SK-N-SH treated with all-trans-retinoic acid at 6 μM for 48 hours (cell line): ENCODE measurements around the gene ARHGAP26.

Experiments used
- ATAC-seq: fragments of 200-7000 bp; cut with Tn5 transposase; 3 replicates; pipeline ENCODE4 v1.9.1; 2020; ENCODE audit warnings: mild to moderate bottlenecking, moderate library complexity
- ARNTL ChIP-seq: fragments of 450-650 bp; formaldehyde crosslinking; IDR thresholded peaks from 2 replicates; pipeline ENCODE4 v1.5.0; 2020; ENCODE audit warnings: low read depth, mild to moderate bottlenecking, moderate library complexity, borderline replicate concordance
- BACH2 ChIP-seq: fragments of 250-450 bp; sonication (Bioruptor Pico); IDR thresholded peaks from 2 replicates; pipeline ENCODE4 v1.9.0; 2021; ENCODE audit warnings: mild to moderate bottlenecking, borderline replicate concordance
- CSDC2 ChIP-seq: fragments of 250-450 bp; sonication (Bioruptor Pico); IDR thresholded peaks from 2 replicates; pipeline ENCODE4 v1.5.0; 2020; ENCODE audit warnings: mild to moderate bottlenecking, moderate library complexity
- ESRRG ChIP-seq: fragments of 250-450 bp; sonication (Bioruptor Pico); IDR thresholded peaks from 2 replicates; pipeline ENCODE4 v1.6.1; 2021; ENCODE audit warnings: mild to moderate bottlenecking
- GLIS3 ChIP-seq: fragments of 250-450 bp; sonication (Bioruptor Pico); IDR thresholded peaks from 2 replicates; pipeline ENCODE4 v1.5.0; 2020; ENCODE audit warnings: mild to moderate bottlenecking, moderate library complexity
- ISL1 ChIP-seq: fragments of 250-450 bp; sonication (Bioruptor Pico); IDR thresholded peaks from 2 replicates; pipeline ENCODE4 v2.1.2; 2022; ENCODE audit warnings: mild to moderate bottlenecking, moderate library complexity
- OSR1 ChIP-seq: fragments of 250-450 bp; sonication (Bioruptor Pico); IDR thresholded peaks from 2 replicates; pipeline ENCODE4 v1.8.0; 2022; ENCODE audit warnings: moderate library complexity, mild to moderate bottlenecking, inconsistent platforms
- PPARA ChIP-seq: fragments of 250-450 bp; sonication (Bioruptor Pico); IDR thresholded peaks from 2 replicates; pipeline ENCODE4 v1.5.0; 2020; ENCODE audit warnings: mild to moderate bottlenecking, borderline replicate concordance
- RARB ChIP-seq: fragments of 250-450 bp; sonication (Bioruptor Pico); IDR thresholded peaks from 2 replicates; pipeline ENCODE4 v1.8.0; 2021; ENCODE audit warnings: mild to moderate bottlenecking, moderate library complexity
- SNAI2 ChIP-seq: fragments of 250-450 bp; sonication (Bioruptor Pico); IDR thresholded peaks from 2 replicates; pipeline ENCODE4 v1.5.0; 2020; ENCODE audit warnings: mild to moderate bottlenecking, moderate library complexity
- TCF4 ChIP-seq: fragments of 250-450 bp; sonication (Bioruptor Pico); IDR thresholded peaks from 2 replicates; pipeline ENCODE4 v1.8.0; 2021; ENCODE audit warnings: mild to moderate bottlenecking, moderate library complexity, borderline replicate concordance
- TOX ChIP-seq: fragments of 250-450 bp; sonication (Bioruptor Pico); IDR thresholded peaks from 2 replicates; pipeline ENCODE4 v1.8.0; 2021; ENCODE audit warnings: mild to moderate bottlenecking, moderate library complexity, borderline replicate concordance
- ZFP3 ChIP-seq: fragments of 250-450 bp; sonication (Bioruptor Pico); IDR thresholded peaks from 2 replicates; pipeline ENCODE4 v1.5.0; 2020; ENCODE audit warnings: mild to moderate bottlenecking, moderate library complexity
- ZFP30 ChIP-seq: fragments of 450-650 bp; formaldehyde crosslinking; IDR thresholded peaks from 2 replicates; pipeline ENCODE4 v1.5.0; 2022; ENCODE audit warnings: mild to moderate bottlenecking, moderate library complexity
- ZNF565 ChIP-seq: fragments of 450-650 bp; formaldehyde crosslinking; conservative IDR thresholded peaks from 2 replicates; pipeline ENCODE4 v1.5.0; 2020; ENCODE audit warnings: low read depth, mild to moderate bottlenecking, moderate library complexity
- ZNF70 ChIP-seq: fragments of 450-650 bp; formaldehyde crosslinking; IDR thresholded peaks from 2 replicates; pipeline ENCODE4 v1.5.0; 2020; ENCODE audit warnings: mild to moderate bottlenecking, moderate library complexity
- TF ChIP-seq, protein P1 (sequence below): fragments of 250-450 bp; sonication (Bioruptor Pico); IDR thresholded peaks from 2 replicates; pipeline ENCODE4 v1.8.0; 2020; ENCODE audit warnings: mild to moderate bottlenecking, moderate library complexity, borderline replicate concordance
- TF ChIP-seq, protein P2 (sequence below): fragments of 250-450 bp; sonication (Bioruptor Pico); IDR thresholded peaks from 2 replicates; pipeline ENCODE4 v1.5.1; 2020; ENCODE audit warnings: low read depth, mild to moderate bottlenecking, moderate library complexity
- TF ChIP-seq, protein P3 (sequence below): fragments of 250-450 bp; sonication (Bioruptor Pico); IDR thresholded peaks from 2 replicates; pipeline ENCODE4 v1.8.0; 2021; ENCODE audit warnings: low read depth, mild to moderate bottlenecking, moderate library complexity, borderline replicate concordance
- TF ChIP-seq, protein P4 (sequence below): fragments of 250-450 bp; sonication (Bioruptor Pico); IDR thresholded peaks from 2 replicates; pipeline ENCODE4 v1.5.0; 2020; ENCODE audit warnings: mild to moderate bottlenecking, moderate library complexity
- TF ChIP-seq, protein P5 (sequence below): fragments of 250-450 bp; sonication (Bioruptor Pico); IDR thresholded peaks from 2 replicates; pipeline ENCODE4 v1.5.1; 2021; ENCODE audit warnings: mild to moderate bottlenecking, moderate library complexity

Gene ARHGAP26

DNA sequence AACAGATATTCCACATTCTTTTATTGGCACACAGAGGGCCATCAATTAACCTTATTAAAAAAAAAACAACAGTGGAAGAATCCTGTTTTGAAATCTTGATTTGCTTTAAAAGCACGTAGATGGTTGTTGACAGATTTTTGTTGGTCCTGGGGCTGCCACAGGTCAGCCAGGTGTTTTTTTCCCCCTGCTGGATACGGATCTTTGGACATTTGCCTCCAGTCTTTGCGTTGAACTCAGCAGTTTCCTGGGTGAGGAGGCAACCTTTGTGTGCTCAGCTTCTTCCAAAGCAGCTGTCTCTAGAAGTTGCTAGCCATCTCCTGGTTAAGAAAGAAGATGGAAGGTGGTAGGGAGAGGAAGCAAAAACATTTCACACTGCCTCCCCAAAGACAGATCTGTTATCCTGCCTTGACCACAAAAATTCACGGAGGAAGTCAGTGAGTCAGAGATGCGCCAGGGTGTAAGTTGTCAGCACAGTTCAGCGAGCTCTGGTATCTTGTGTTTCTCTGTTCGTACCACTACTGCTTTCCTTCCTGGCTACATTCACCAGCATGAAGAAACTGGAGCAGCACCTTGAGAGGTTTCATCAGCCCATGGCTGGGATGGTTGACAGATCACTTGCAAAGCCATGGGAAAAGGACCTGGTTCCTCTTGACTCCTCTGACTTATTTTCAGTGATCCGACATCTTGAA is 207.3 kb downstream of the ARHGAP26 start:
- ATAC-seq, result peak; percentile 88
- TF ChIP-seq PPARA (CRISPR knock-in tag) (no peak), TCF4 (CRISPR knock-in tag) (no peak), RARB (CRISPR knock-in tag) (no peak), ARNTL (CRISPR knock-in tag) (no peak), ZNF70 (CRISPR knock-in tag) (no peak), CSDC2 (CRISPR knock-in tag) (no peak)
- TF ChIP-seq, protein P1, sequence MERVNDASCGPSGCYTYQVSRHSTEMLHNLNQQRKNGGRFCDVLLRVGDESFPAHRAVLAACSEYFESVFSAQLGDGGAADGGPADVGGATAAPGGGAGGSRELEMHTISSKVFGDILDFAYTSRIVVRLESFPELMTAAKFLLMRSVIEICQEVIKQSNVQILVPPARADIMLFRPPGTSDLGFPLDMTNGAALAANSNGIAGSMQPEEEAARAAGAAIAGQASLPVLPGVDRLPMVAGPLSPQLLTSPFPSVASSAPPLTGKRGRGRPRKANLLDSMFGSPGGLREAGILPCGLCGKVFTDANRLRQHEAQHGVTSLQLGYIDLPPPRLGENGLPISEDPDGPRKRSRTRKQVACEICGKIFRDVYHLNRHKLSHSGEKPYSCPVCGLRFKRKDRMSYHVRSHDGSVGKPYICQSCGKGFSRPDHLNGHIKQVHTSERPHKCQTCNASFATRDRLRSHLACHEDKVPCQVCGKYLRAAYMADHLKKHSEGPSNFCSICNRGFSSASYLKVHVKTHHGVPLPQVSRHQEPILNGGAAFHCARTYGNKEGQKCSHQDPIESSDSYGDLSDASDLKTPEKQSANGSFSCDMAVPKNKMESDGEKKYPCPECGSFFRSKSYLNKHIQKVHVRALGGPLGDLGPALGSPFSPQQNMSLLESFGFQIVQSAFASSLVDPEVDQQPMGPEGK (CRISPR knock-in tag), result no peak

DNA sequence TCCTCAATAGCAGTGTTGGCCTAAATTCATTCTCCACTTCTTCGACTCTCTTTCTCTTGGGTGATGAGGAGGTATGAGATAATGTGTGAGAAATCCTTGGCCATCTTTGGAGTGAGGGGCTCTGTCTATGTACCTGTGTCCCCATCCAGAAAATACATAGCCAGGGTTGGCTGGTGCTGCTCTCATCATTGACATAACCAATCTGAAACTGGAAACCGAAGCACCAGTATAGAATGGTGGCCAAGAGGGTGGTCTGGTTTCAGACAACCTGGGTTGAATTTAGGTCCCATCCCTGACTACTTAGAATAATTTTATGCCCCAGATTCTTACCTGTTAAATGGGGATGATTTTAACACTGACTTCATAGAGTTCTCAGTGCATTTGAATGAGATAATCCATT is 208.1 kb downstream of the ARHGAP26 start:
- no peak for ATAC-seq
- TF ChIP-seq, protein P2, sequence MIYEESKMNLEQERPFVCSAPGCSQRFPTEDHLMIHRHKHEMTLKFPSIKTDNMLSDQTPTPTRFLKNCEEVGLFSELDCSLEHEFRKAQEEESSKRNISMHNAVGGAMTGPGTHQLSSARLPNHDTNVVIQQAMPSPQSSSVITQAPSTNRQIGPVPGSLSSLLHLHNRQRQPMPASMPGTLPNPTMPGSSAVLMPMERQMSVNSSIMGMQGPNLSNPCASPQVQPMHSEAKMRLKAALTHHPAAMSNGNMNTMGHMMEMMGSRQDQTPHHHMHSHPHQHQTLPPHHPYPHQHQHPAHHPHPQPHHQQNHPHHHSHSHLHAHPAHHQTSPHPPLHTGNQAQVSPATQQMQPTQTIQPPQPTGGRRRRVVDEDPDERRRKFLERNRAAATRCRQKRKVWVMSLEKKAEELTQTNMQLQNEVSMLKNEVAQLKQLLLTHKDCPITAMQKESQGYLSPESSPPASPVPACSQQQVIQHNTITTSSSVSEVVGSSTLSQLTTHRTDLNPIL (CRISPR knock-in tag), result no peak
- TF ChIP-seq ZFP30 (CRISPR knock-in tag) (no peak), ESRRG (CRISPR knock-in tag) (no peak), ARNTL (CRISPR knock-in tag) (no peak), ZNF565 (CRISPR knock-in tag) (no peak), CSDC2 (CRISPR knock-in tag) (no peak), BACH2 (CRISPR knock-in tag) (no peak), ZNF70 (CRISPR knock-in tag) (no peak), GLIS3 (CRISPR knock-in tag) (no peak), ISL1 (CRISPR knock-in tag) (no peak), RARB (CRISPR knock-in tag) (no peak), SNAI2 (CRISPR knock-in tag) (no peak), OSR1 (CRISPR knock-in tag) (no peak), ZFP3 (CRISPR knock-in tag) (no peak), TCF4 (CRISPR knock-in tag) (no peak), TOX (CRISPR knock-in tag) (no peak)
- TF ChIP-seq, protein P3, sequence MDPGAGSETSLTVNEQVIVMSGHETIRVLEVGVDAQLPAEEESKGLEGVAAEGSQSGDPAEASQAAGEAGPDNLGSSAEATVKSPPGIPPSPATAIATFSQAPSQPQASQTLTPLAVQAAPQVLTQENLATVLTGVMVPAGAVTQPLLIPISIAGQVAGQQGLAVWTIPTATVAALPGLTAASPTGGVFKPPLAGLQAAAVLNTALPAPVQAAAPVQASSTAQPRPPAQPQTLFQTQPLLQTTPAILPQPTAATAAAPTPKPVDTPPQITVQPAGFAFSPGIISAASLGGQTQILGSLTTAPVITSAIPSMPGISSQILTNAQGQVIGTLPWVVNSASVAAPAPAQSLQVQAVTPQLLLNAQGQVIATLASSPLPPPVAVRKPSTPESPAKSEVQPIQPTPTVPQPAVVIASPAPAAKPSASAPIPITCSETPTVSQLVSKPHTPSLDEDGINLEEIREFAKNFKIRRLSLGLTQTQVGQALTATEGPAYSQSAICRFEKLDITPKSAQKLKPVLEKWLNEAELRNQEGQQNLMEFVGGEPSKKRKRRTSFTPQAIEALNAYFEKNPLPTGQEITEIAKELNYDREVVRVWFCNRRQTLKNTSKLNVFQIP, result no peak
- TF ChIP-seq, protein P4, sequence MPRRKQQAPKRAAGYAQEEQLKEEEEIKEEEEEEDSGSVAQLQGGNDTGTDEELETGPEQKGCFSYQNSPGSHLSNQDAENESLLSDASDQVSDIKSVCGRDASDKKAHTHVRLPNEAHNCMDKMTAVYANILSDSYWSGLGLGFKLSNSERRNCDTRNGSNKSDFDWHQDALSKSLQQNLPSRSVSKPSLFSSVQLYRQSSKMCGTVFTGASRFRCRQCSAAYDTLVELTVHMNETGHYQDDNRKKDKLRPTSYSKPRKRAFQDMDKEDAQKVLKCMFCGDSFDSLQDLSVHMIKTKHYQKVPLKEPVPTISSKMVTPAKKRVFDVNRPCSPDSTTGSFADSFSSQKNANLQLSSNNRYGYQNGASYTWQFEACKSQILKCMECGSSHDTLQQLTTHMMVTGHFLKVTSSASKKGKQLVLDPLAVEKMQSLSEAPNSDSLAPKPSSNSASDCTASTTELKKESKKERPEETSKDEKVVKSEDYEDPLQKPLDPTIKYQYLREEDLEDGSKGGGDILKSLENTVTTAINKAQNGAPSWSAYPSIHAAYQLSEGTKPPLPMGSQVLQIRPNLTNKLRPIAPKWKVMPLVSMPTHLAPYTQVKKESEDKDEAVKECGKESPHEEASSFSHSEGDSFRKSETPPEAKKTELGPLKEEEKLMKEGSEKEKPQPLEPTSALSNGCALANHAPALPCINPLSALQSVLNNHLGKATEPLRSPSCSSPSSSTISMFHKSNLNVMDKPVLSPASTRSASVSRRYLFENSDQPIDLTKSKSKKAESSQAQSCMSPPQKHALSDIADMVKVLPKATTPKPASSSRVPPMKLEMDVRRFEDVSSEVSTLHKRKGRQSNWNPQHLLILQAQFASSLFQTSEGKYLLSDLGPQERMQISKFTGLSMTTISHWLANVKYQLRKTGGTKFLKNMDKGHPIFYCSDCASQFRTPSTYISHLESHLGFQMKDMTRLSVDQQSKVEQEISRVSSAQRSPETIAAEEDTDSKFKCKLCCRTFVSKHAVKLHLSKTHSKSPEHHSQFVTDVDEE (CRISPR knock-in tag), result no peak
- TF ChIP-seq, protein P1 (CRISPR knock-in tag), result no peak
- TF ChIP-seq, protein P5, sequence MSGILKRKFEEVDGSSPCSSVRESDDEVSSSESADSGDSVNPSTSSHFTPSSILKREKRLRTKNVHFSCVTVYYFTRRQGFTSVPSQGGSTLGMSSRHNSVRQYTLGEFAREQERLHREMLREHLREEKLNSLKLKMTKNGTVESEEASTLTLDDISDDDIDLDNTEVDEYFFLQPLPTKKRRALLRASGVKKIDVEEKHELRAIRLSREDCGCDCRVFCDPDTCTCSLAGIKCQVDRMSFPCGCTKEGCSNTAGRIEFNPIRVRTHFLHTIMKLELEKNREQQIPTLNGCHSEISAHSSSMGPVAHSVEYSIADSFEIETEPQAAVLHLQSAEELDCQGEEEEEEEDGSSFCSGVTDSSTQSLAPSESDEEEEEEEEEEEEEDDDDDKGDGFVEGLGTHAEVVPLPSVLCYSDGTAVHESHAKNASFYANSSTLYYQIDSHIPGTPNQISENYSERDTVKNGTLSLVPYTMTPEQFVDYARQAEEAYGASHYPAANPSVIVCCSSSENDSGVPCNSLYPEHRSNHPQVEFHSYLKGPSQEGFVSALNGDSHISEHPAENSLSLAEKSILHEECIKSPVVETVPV (CRISPR knock-in tag), result no peak
